Measurements from ENCODE around the gene ZDHHC18.

Gene ZDHHC18

GRCh38 chr1:26900815-26901511 is 74.5 kb downstream of the ZDHHC18 start:
- DNase-seq: no peak

Measured in activated CD4-positive, CD25-positive, alpha-beta regulatory T cell treated with anti-CD3 and anti-CD28 coated beads, Interleukin-2, amount 50 U/mL, for 72 hours (primary cell).